ENCODE measurements around the gene SLC25A3. TPM values are rescaled to one million over a fixed set of nuclear protein-coding genes. Genes with fewer than 3 reads are reported as not detected.

The SLC25A3 gene
- total RNA-seq, 1 experiment from 2014 or later = 469 TPM

GRCh38 chr12:98637068-98637467 is 43.6 kb downstream of the SLC25A3 start:
- H3K4me1 ChIP-seq (ENCODE audit: control insufficient read depth, insufficient read depth, low read length) = peaks cover 11% of the 10 kb centered on the region
- no peak overlapping the region for H3K4me3 ChIP-seq (ENCODE audit: low read depth in 2 of 2, low read length in 2 of 2)
- CTCF ChIA-PET = no interaction called here
- intact Hi-C loops (cut with micrococcal nuclease; ENCODE audit: unreplicated experiment) (no loop called here), in situ Hi-C loops (cut with HindIII; ENCODE audit: low pct_unique_long_range_greater_than_20kb, low sequenced_read_pairs) (no loop called here)
- ATAC-seq (no peak), DNase-seq (ENCODE audit: low read depth, low spot score) (no peak)
- POLR2A ChIA-PET = no interaction called here
- no peaks in the 10 kb centered on the region for H3K36me3 ChIP-seq (ENCODE audit: control insufficient read depth, insufficient read depth, low read length)
- H3K27ac ChIP-seq (ENCODE audit: low read length) = no peak overlapping the region
- no TSS peak for BruUV-seq (replicated peaks)
- H3K9me3 ChIP-seq (ENCODE audit: control insufficient read depth, insufficient read depth, low read depth, low read length) = no peaks in the 10 kb centered on the region
- TF ChIP-seq, protein P1, sequence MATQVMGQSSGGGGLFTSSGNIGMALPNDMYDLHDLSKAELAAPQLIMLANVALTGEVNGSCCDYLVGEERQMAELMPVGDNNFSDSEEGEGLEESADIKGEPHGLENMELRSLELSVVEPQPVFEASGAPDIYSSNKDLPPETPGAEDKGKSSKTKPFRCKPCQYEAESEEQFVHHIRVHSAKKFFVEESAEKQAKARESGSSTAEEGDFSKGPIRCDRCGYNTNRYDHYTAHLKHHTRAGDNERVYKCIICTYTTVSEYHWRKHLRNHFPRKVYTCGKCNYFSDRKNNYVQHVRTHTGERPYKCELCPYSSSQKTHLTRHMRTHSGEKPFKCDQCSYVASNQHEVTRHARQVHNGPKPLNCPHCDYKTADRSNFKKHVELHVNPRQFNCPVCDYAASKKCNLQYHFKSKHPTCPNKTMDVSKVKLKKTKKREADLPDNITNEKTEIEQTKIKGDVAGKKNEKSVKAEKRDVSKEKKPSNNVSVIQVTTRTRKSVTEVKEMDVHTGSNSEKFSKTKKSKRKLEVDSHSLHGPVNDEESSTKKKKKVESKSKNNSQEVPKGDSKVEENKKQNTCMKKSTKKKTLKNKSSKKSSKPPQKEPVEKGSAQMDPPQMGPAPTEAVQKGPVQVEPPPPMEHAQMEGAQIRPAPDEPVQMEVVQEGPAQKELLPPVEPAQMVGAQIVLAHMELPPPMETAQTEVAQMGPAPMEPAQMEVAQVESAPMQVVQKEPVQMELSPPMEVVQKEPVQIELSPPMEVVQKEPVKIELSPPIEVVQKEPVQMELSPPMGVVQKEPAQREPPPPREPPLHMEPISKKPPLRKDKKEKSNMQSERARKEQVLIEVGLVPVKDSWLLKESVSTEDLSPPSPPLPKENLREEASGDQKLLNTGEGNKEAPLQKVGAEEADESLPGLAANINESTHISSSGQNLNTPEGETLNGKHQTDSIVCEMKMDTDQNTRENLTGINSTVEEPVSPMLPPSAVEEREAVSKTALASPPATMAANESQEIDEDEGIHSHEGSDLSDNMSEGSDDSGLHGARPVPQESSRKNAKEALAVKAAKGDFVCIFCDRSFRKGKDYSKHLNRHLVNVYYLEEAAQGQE (IDR thresholded peaks at IDR 0.05; ENCODE audit: insufficient read depth in 1 of 2, low read depth in 2 of 2, low read length in 1 of 2) = no peak
- no peak for TF ChIP-seq TCF7L2 (IDR thresholded peaks at IDR 0.05; ENCODE audit: low read depth, low read length)
- TF ChIP-seq, protein P2, sequence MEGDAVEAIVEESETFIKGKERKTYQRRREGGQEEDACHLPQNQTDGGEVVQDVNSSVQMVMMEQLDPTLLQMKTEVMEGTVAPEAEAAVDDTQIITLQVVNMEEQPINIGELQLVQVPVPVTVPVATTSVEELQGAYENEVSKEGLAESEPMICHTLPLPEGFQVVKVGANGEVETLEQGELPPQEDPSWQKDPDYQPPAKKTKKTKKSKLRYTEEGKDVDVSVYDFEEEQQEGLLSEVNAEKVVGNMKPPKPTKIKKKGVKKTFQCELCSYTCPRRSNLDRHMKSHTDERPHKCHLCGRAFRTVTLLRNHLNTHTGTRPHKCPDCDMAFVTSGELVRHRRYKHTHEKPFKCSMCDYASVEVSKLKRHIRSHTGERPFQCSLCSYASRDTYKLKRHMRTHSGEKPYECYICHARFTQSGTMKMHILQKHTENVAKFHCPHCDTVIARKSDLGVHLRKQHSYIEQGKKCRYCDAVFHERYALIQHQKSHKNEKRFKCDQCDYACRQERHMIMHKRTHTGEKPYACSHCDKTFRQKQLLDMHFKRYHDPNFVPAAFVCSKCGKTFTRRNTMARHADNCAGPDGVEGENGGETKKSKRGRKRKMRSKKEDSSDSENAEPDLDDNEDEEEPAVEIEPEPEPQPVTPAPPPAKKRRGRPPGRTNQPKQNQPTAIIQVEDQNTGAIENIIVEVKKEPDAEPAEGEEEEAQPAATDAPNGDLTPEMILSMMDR (IDR thresholded peaks at IDR 0.05) = no peak
- no peak for TF ChIP-seq POLR2AphosphoS5 (IDR thresholded peaks at IDR 0.05; ENCODE audit: low read depth, low read length)
- no peak for TF ChIP-seq SIN3A (IDR thresholded peaks at IDR 0.05; ENCODE audit: borderline replicate concordance, insufficient read depth, low read depth, low read length)
- no peaks in the 10 kb centered on the region for H3K27me3 ChIP-seq (ENCODE audit: control insufficient read depth, insufficient read depth, low read length)

DNA sequence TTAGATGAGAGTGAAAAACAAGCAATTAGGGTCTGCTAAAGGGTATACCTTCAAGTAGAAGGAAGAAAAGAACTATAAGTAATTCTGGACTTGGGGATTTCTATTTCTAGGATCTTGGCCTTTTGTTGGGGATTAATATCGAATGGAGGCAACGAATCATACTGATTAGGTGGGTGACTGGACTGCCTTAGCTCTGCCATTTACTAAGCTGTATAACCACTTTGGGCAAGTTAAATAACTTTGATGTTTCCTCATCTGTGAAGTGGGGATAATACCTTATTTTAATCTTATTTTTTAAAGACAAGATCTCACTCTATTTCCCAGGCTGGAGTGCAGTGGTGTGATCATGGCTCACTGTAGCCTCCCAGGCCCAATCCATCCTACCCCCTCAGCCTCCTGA is 44.5 kb downstream of the SLC25A3 start:
- DNase-seq (ENCODE audit: low read depth, low spot score) = no peak
- ChIA-PET CTCF (no interaction called here), POLR2A (no interaction called here)
- Histone ChIP-seq H3K27me3 (ENCODE audit: control insufficient read depth, insufficient read depth, low read length) (no peaks in the 10 kb centered on the region), H3K36me3 (ENCODE audit: control insufficient read depth, insufficient read depth, low read length) (no peaks in the 10 kb centered on the region), H3K9me3 (ENCODE audit: control insufficient read depth, insufficient read depth, low read depth, low read length) (no peaks in the 10 kb centered on the region), H3K4me3 (ENCODE audit: low read depth in 2 of 2, low read length in 2 of 2) (no peak overlapping the region), H3K27ac (ENCODE audit: low read length) (no peak overlapping the region), H3K4me1 (ENCODE audit: control insufficient read depth, insufficient read depth, low read length) (peaks cover 11% of the 10 kb centered on the region)
- no TSS peak for BruUV-seq (replicated peaks)
- in situ Hi-C loops (cut with HindIII; ENCODE audit: low pct_unique_long_range_greater_than_20kb, low sequenced_read_pairs) = no loop called here
- TF ChIP-seq TCF7L2 (IDR thresholded peaks at IDR 0.05; ENCODE audit: low read depth, low read length) = no peak
- no peak; the same call in 1 of the 2 replicates for ATAC-seq
- intact Hi-C loops (cut with micrococcal nuclease; ENCODE audit: unreplicated experiment) = no loop called here

- in situ Hi-C loops (cut with HindIII; ENCODE audit: low pct_unique_long_range_greater_than_20kb, low sequenced_read_pairs) = no loop called here
- DNase-seq (ENCODE audit: low read depth, low spot score) (no peak), ATAC-seq (no peak)
- no peak overlapping the region for H3K4me3 ChIP-seq (ENCODE audit: low read depth in 2 of 2, low read length in 2 of 2)
- CTCF ChIA-PET = interaction anchor here (0.5 to 0.7 kb wide), 2 partner anchors 9 to 148 kb away, joined by 3 to 6 read pairs; no protein-coding TSS in a partner anchor
- no peak overlapping the region for H3K27ac ChIP-seq (ENCODE audit: low read length)
- TF ChIP-seq SIN3A (IDR thresholded peaks at IDR 0.05; ENCODE audit: borderline replicate concordance, insufficient read depth, low read depth, low read length) = no peak
- TF ChIP-seq, protein P2 (IDR thresholded peaks at IDR 0.05) = no peak
- no peak for TF ChIP-seq TCF7L2 (IDR thresholded peaks at IDR 0.05; ENCODE audit: low read depth, low read length)
- TF ChIP-seq, protein P1 (IDR thresholded peaks at IDR 0.05; ENCODE audit: insufficient read depth in 1 of 2, low read depth in 2 of 2, low read length in 1 of 2) = no peak
- TF ChIP-seq POLR2AphosphoS5 (IDR thresholded peaks at IDR 0.05; ENCODE audit: low read depth, low read length) = no peak
- H3K27me3 ChIP-seq (ENCODE audit: control insufficient read depth, insufficient read depth, low read length) = no peaks in the 10 kb centered on the region
- peaks cover 2% of the 10 kb centered on the region; the same call in 1 of the 2 replicates for H3K36me3 ChIP-seq (ENCODE audit: control insufficient read depth, insufficient read depth, low read length)
- POLR2A ChIA-PET = no interaction called here
- intact Hi-C loops (cut with micrococcal nuclease; ENCODE audit: unreplicated experiment) = no loop called here
- H3K4me1 ChIP-seq (ENCODE audit: control insufficient read depth, insufficient read depth, low read length) = peaks cover 11% of the 10 kb centered on the region
- BruUV-seq (replicated peaks) = no TSS peak
- H3K9me3 ChIP-seq (ENCODE audit: control insufficient read depth, insufficient read depth, low read depth, low read length) = no peaks in the 10 kb centered on the region
These were observed 46.0 kb downstream of the SLC25A3 start for GRCh38 chr12:98639491-98639890.

Measured in Panc1 (cell line).